AG09319 (cell line): ENCODE results near the gene CYP51A1.
A peak's percentile ranks its signal among the peaks of the same experiment; 100 is the strongest.

ENCODE experiments used
- DNase-seq: peaks from one replicate; pipeline ENCODE4 v3.0.0-alpha.2; 2010; ENCODE audit warnings: low read depth; ENCODE audit errors: extremely low read depth
- CTCF ChIP-seq: IDR thresholded peaks from 2 replicates; pipeline ENCODE4 v1.5.1; 2011; ENCODE audit warnings: low read depth, mild to moderate bottlenecking, inconsistent platforms, low read length, moderate library complexity

Gene CYP51A1

GRCh38 chr7:92133737-92134270 is 473 bp downstream of the CYP51A1 start:
- peak; percentile 90 for TF ChIP-seq CTCF
- DNase-seq, result no peak

GRCh38 chr7:92133133-92133736 is 1.0 kb downstream of the CYP51A1 start:
- TF ChIP-seq CTCF, result no peak
- no peak for DNase-seq

GRCh38 chr7:92131764-92132330 is 2.4 kb downstream of the CYP51A1 start:
- no peak for DNase-seq
- TF ChIP-seq CTCF, result no peak

GRCh38 chr7:92131093-92131492 is 3.2 kb downstream of the CYP51A1 start:
- DNase-seq, result no peak
- no peak for TF ChIP-seq CTCF

- TF ChIP-seq CTCF, result no peak
- no peak for DNase-seq
Measured at GRCh38 chr7:92121681-92122080, 12.6 kb downstream of the CYP51A1 start.

GRCh38 chr7:92119213-92119759 is 15.0 kb downstream of the CYP51A1 start:
- DNase-seq, result no peak
- TF ChIP-seq CTCF, result no peak

GRCh38 chr7:92116949-92117348 is 17.3 kb downstream of the CYP51A1 start:
- TF ChIP-seq CTCF, result no peak
- no peak for DNase-seq
